Stimulated activated CD4-positive, alpha-beta T cell treated with anti-CD3 and anti-CD28 coated beads, Interleukin-1b, Interleukin-23, amount 100 ng/mL, for 4 hours (primary cell): ENCODE results near the gene CSTF1.
"Not testable (repeated sequence)": the region's sequence is repeated elsewhere in the genome, so short reads cannot be mapped to it uniquely, and the experiment has no call there.

ENCODE experiments used
- DNase-seq, 2 donors: peaks; one replicate each; pipeline ENCODE4 v3.0.0-alpha.2; 2020; ENCODE audit warnings: low read depth in 2 of 2

Gene CSTF1

DNA sequence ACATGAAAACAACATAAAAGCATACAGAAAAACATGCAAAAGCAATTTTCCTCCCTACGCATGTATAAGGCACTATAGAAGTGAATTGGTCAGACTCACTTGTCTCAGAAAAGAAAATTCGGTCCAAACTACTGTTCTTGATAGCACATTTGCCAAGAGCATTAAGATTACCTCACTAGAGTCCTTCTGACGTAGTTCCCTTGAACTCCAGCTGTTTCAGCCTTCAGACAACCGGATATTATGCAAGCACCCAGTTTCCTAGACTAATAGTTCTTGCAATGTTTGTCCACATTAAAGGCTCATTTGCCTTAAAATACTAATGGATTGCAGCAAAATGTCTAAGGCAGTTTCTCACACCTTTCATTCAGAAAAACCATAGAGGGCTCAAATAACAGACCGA lies 17.1 kb downstream of the CSTF1 start:
- no peak for DNase-seq

DNA sequence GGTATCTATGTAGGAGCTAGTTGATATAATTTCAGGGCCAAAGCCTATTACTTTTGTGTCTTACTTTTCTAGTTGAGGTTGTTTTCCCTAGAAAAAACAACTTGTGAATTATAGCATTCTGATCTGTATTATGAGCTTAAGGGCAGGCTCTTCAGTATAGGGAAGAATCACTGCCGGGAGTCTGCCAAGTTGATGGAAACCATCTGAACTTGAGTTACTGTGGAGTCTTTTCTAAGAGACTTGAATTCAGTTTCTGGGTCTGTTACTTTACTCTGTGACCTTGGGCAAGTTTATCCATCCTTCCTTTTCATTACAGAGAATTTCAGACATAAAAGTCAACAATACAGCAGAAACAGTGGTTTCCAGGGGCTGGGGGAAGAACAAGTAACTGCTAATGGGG lies 17.5 kb downstream of the CSTF1 start:
- DNase-seq = no peak

DNA sequence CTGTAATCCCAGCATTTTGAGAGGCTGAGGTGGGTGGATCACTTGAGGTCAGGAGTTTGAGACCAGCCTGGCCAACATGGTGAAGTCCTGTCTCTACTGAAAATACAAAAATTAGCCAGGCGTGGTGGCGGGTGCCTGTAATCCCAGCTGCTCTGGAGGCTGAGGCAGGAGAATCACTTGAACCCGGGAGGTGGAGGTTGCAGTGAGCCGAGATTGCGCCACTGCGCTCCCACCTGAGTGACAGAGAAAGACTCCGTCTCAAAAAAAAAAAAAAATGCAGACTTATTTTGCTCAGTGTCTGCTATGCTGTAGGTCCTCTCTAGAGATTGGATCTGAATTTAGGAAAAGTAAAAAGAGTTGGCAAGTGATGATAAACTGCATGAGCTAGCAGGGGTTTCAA lies 18.8 kb downstream of the CSTF1 start:
- not testable (repeated sequence) for DNase-seq

DNA sequence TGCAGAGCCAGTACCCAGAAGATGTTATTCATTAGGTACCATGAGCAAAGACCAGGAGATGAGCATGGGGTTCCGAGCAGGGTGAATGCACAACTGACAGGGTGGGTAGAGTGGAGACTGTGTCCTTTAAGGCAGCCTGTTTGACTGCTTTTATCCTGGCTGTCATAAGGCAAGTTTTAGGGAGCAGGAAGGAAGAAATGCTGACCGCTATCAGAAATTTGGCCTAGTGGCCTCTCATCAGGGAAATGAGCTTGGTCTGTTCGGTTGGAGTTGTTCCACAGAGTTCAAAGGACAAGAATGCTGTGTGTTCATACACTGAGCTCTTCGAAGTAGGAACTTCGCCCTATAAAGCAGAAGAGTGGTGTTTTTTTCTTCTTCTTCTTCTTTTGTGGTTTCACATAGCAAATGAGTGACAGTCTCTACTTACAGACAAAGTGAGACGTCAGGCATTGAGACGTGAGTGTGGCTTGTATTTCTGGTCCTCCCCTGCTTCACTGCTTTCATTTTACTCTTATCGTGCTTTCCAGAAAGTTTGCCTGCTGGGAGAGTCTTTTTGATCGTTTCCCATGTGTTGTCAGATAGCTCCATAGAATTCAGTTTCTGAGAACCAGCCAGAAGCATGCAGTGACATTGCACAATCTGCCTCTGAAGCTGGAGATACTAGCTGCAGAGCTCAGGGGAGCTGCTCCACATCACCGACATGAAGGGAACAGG lies 19.5 kb downstream of the CSTF1 start, which contains the start of gene CASS4:
Gene CASS4 (plus strand): TSS at position 502 of the 714 bp plus-strand sequence. CDS start 199 bp downstream, at position 701.
- DNase-seq = no peak

DNA sequence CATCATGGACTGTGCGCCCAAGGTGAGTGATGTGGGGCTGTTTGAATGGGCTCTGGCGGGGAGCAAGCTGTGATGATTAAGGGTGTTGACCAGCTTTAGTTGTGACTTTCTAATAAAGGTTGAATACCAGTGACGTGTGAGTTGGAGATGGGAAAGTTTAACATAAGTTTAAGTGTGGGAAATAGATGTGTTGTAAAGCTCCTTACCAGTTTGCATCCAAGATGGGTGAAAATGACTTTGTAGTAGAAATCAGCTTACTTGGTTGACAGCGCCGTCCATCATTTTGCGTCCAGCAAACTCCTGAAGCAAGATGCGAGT lies 20.0 kb downstream of the CSTF1 start:
- DNase-seq = no peak

GRCh38 chr20:56412949-56413348 lies 20.5 kb downstream of the CSTF1 start:
- no peak for DNase-seq

DNA sequence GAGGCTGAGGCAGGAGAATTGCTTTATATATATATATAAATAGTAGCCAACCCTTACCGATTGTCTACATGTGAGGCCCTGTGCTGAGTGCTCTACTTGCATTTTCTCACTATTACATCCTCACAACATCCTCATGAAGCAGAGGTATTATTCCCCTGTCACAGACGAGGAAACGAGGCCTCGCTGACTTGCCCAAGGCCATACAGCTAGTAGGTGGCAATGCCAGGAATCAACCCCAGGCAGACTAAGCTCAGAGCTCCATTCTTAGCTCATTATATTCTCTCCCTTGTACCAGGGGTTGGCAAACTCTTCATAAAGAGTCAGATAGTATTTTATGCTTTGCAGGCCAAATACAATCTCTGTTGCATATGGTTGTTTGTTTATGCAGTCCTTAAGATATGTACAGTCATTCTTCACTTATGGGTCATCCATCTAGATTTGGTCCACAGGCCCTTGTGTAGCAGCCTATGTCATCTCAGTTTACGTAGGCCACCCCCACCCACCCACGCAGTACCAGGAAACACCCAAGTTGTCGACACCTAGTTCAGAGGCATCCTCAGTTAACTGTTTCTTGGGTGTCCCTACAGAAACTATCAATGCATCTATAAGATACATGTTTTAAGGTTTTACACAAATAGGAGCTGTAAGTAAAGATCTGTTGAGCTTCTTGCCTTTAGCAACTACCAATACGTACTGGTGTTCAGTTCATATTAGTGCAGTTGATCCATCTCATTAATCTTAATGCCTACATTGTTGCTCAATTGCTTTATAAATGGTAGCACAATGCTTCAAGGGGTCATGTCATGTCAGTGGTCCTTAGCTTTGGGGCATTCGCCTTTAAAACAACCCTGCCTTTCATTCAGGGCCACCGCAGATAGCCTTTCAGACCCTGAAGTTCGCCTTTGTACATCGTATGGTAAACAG lies 22.7 kb downstream of the CSTF1 start:
- DNase-seq = peak in 1 of 2 donors; percentile 26

- DNase-seq = no peak
Observed at GRCh38 chr20:56417402-56417801, 25.0 kb downstream of the CSTF1 start.

GRCh38 chr20:56417911-56418310 lies 25.5 kb downstream of the CSTF1 start:
- no peak for DNase-seq

DNA sequence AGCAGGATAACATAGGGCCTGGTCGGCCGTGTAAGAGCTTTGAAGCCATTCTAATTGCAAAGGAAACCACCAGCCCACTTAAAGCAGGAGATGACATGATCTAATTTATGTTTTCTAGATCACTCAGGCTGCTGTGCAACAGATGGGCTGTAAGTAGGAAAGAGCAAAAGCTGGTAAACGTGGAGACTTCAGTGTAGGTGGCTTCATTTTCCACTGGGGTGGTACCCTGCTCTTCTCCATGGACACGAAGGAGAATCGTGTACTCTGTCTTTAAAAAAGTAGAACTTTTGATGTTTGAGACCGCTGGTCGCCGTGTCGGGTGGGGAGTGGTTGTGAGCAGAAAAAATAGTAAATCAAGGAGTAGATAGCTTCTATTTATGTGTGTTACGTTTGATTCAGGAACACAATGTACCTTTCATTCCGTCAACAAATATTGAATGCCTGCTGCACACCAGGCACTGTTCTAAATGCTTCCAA lies 26.0 kb downstream of the CSTF1 start:
- DNase-seq = no peak

DNA sequence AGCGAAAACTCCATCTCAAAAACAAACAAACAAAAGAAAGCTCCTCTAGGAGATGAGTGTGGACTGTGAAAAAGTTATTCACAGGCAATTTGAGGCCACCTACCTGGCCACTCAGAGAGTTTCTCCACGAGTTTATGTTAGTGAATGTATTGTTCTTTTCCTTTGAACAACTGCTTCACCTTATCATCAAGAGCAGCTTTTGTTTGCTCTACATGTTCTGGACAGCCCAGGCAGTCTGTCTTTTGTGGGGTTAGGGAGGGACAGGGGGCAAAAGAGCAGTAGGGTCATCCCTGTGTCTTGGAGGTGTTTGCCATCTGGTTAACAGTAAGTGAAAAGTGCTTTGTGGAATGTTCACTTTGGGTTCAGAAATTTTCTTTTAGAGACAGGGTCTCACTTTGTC lies 27.6 kb downstream of the CSTF1 start:
- no peak for DNase-seq

- DNase-seq = no peak
Observed at GRCh38 chr20:56420940-56421688, 28.7 kb downstream of the CSTF1 start.

- no peak for DNase-seq
Observed at GRCh38 chr20:56422076-56422823, 29.8 kb downstream of the CSTF1 start.

- no peak for DNase-seq
Observed at GRCh38 chr20:56422824-56423189, 30.4 kb downstream of the CSTF1 start.

GRCh38 chr20:56423211-56423610 lies 30.8 kb downstream of the CSTF1 start:
- DNase-seq = no peak

DNA sequence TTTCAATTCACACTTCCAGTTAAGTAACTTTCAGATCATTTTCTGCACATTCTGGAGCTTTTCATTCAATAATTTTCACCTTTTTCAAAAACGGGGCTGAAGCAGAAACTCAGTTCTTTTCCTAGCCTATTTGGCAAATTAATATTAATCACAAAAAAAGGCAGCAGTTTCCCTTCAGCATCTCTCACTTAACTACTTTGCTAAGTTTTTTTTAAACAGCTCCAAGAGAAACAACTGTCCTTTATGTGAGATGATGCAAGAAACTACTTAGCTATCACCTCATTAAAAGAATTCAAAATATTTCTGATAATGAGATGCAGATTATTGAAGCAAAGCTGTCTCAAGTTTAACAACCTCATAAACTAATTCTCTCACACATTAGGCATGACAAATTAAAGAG lies 31.4 kb downstream of the CSTF1 start:
- no peak for DNase-seq

GRCh38 chr20:56424931-56425330 lies 32.5 kb downstream of the CSTF1 start:
- no peak for DNase-seq

GRCh38 chr20:56426026-56426425 lies 33.6 kb downstream of the CSTF1 start:
- DNase-seq = no peak

- DNase-seq = no peak
Observed at GRCh38 chr20:56426926-56427325, 34.5 kb downstream of the CSTF1 start.

DNA sequence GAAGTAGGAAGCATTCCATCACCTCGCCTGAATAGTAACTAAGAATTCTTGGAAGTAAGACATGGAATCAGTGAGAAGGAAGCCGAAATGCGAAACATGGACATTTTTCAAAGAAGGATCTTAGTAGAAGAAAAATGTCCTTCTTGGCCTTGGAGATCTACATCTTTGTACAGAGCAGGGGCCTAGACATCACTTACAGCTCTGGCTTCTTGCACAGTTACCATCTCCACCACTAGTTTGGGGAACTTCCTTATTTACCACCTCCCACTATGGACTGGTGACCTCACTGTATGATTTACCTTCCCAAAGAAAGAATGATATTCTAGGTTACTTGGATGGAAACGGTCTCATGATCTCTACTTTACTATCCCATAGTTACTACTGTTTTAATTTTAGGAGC lies 35.4 kb downstream of the CSTF1 start:
- DNase-seq = no peak

DNA sequence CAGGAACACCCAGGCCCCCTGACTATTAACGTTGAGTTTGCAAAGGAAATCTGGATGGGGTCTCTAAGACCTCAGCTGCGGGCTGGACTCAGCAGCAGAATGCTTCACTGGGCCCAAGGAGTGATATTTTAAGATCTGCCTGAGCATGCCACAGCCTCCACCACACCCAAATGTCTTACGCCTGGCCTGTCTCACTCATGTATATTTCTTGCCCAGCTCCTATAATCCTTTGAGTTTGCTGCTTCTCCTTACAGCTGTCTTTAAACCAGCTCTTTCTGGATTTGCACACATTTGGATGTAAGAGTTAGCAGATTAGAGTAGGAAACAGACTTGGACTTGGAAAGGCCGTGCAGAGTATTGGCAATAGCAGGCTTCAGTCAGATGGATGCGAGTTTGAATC lies 36.0 kb downstream of the CSTF1 start:
- no peak for DNase-seq

DNA sequence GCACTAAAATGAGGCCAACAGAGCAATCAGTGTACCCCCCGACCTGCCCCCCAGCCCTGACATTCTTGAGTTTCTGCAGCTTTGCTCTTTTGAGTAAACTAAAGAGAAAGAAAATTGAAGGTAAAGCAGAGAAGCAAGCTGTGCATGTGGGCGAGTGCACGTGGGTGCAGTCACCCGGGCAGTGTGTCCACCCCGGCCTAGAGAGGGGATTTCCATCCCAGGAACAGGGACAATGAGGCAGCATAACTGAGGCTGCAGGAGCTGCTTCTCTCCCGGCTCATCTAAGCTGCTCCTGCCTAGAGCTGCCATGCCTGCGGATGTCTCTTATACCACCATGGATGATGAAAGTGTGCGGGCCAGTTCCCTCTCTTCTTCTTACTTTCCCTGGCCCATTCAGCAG lies 36.4 kb downstream of the CSTF1 start:
- DNase-seq = no peak
